Upper lobe of left lung (tissue), 6 donors: ENCODE data around the gene SNX18. TPM values are rescaled to one million over a fixed set of nuclear protein-coding genes. Genes with fewer than 3 reads are reported as not detected.

Experiments used
- ATAC-seq, 2 donors: fragments of 200-7000 bp; cut with Tn5 transposase; one replicate each; pipeline ENCODE4 v1.9.1; 2022; ENCODE audit warnings: mild to moderate bottlenecking in 2 of 2, moderate library complexity in 2 of 2; ENCODE audit not compliant: low FRiP score in 2 of 2
- DNase-seq, 2 donors: peaks; one replicate each; pipeline ENCODE4 v3.0.0-alpha.2; 2019 to 2020
- H3K27ac ChIP-seq, 4 donors: fragments of 200-600 bp; sonication (generic); one replicate each; pipeline ENCODE4 v1.5.1; 2016 to 2019
- H3K27me3 ChIP-seq, 4 donors: fragments of 200-600 bp; sonication (generic); one replicate each; pipeline ENCODE4 v1.5.1; 2017 to 2019
- H3K36me3 ChIP-seq, 4 donors: fragments of 200-600 bp; sonication (generic); one replicate each; pipeline ENCODE4 v1.5.1; 2016 to 2019
- H3K4me1 ChIP-seq, 4 donors: fragments of 200-600 bp; sonication (generic); one replicate each; pipeline ENCODE4 v1.5.1; 2018 to 2019
- H3K4me3 ChIP-seq, 4 donors: fragments of 200-600 bp; sonication (generic); one replicate each; pipeline ENCODE4 v1.5.1; 2017 to 2019; ENCODE audit warnings: mild to moderate bottlenecking in 2 of 4, moderate library complexity in 1 of 4
- H3K9me3 ChIP-seq, 4 donors: fragments of 200-600 bp; sonication (generic); one replicate each; pipeline ENCODE4 v1.5.1; 2018 to 2019
- CTCF ChIP-seq, 6 experiments: fragments of 450-650 bp in 4 of 6; fragments of 200-600 bp in 2 of 6; sonication (generic) in 2 of 6; IDR thresholded peaks; one replicate each; pipeline ENCODE4 v1.5.1; 2016 to 2019; ENCODE audit warnings: antibody characterized with exemption in 6 of 6
- EP300 ChIP-seq, 4 donors: sonication (generic); formaldehyde crosslinking; IDR thresholded peaks; one replicate each; pipeline ENCODE4 v1.5.1; 2017; ENCODE audit warnings: antibody characterized with exemption in 4 of 4, control low read depth in 2 of 4
- POLR2A ChIP-seq, 4 donors: fragments of 450-650 bp; IDR thresholded peaks; one replicate each; pipeline ENCODE4 v1.5.1; 2016 to 2017; ENCODE audit warnings: antibody characterized with exemption in 4 of 4, mild to moderate bottlenecking in 2 of 4
- POLR2AphosphoS5 ChIP-seq, 2 donors: sonication (generic); formaldehyde crosslinking; IDR thresholded peaks; one replicate each; pipeline ENCODE4 v1.5.1; 2017; ENCODE audit warnings: antibody characterized with exemption in 2 of 2
- WGBS, 2 donors: methylation state at CpG; one replicate each; pipeline ENCODE4 v1.1.5; 2017 to 2018; 5-methylcytosine and 5-hydroxymethylcytosine counted together
- total RNA-seq, 6 donors: library from RNA; depleted of rRNA in 4 of 6; stranded (reverse); fragments of >200 nt in 4 of 6; gene quantifications; one replicate each; pipeline versions ENCODE4 v1.1.0 to v1.2.1, GENCODE V29; 2016 to 2021
- donor health status: DM: no; HTN: no; CAD: no; lungs with moderate emphysema.
- donor health status: DM: no; HTN: yes; CAD: no; lungs with severe emphysema.

SNX18 gene, protein sequence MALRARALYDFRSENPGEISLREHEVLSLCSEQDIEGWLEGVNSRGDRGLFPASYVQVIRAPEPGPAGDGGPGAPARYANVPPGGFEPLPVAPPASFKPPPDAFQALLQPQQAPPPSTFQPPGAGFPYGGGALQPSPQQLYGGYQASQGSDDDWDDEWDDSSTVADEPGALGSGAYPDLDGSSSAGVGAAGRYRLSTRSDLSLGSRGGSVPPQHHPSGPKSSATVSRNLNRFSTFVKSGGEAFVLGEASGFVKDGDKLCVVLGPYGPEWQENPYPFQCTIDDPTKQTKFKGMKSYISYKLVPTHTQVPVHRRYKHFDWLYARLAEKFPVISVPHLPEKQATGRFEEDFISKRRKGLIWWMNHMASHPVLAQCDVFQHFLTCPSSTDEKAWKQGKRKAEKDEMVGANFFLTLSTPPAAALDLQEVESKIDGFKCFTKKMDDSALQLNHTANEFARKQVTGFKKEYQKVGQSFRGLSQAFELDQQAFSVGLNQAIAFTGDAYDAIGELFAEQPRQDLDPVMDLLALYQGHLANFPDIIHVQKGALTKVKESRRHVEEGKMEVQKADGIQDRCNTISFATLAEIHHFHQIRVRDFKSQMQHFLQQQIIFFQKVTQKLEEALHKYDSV
- 10 to 100 TPM; 22.4 to 50.2 (median 43.3) TPM for total RNA-seq

DNA sequence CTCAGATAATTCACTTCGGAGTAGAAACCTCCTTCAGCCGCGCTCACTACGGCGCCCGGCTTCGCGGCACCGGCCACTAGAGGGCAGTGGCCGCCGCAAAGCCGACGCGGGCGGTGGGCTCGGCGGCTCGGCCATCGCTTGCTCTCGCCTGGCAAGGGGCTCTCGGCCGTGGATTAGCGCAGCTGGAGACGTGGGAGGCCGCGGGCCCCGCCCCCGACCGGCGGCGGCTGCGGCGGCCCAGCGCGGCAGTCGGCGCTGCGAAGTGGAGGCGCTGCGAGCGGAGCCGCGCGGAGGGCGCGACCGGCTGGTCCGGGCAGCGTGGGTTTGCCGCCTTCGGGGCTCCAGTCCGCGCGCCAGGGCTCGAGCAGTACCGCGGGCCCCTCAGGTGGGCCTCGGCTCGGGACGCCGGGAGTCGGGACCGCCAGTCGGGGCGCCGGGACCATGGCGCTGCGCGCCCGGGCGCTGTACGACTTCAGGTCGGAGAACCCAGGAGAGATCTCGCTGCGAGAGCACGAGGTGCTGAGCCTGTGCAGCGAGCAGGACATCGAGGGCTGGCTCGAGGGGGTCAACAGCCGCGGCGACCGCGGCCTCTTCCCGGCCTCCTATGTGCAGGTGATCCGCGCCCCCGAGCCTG is at the start of gene SNX18:
TSS of gene SNX18 (plus strand) at position 248 of the 634 bp plus-strand sequence. CDS start at position 442, 194 bp downstream.
- Histone ChIP-seq H3K27ac (peak within 1 kb of the TSS; percentile 95 to 98 (median 96)), H3K36me3 (peaks cover 0 to 4% (median 0%) of the 10 kb centered on the region in 4 donors), H3K4me3 (peak within 1 kb of the TSS; percentile 88 to 99 (median 96)), H3K4me1 (peaks cover 27 to 50% (median 33%) of the 10 kb centered on the region in 4 donors), H3K9me3 (no peaks in the 10 kb centered on the region), H3K27me3 (no peaks in the 10 kb centered on the region)
- TF ChIP-seq EP300 (IDR thresholded peaks at IDR 0.05): peak in 1 of 4 donors; percentile 34
- peak; percentile 96 to 99 (median 98) for TF ChIP-seq CTCF (IDR thresholded peaks at IDR 0.05)
- TF ChIP-seq POLR2AphosphoS5 (IDR thresholded peaks at IDR 0.05): peak; percentile 39 to 49
- TF ChIP-seq POLR2A (IDR thresholded peaks at IDR 0.05): peak in 3 of 4 donors; percentile 48 to 90 (median 82)
- DNase-seq: peak; percentile 95 to 98
- peak; percentile 97 for ATAC-seq
- WGBS, 2 donors: 0 to 1% methylated on average over 16 to 62 of the region's 88 CpGs

GRCh38 chr5:54469622-54470021 is 47.9 kb upstream of the SNX18 start:
- ATAC-seq (peak in 1 of 2 donors; percentile 28), DNase-seq (no peak)
- Histone ChIP-seq H3K27me3 (no peaks in the 10 kb centered on the region), H3K27ac (peak overlapping the region in 3 of 4 donors; percentile 2 to 49 (median 29)), H3K36me3 (no peaks in the 10 kb centered on the region), H3K4me1 (no peaks in the 10 kb centered on the region), H3K4me3 (peak overlapping the region in 2 of 4 donors; percentile 23 to 26), H3K9me3 (no peaks in the 10 kb centered on the region)
- WGBS, 2 donors: 33 to 40% methylated on average over 2 of the region's 2 CpGs
- TF ChIP-seq CTCF (IDR thresholded peaks at IDR 0.05): no peak
- TF ChIP-seq EP300 (IDR thresholded peaks at IDR 0.05): no peak
- no peak for TF ChIP-seq POLR2A (IDR thresholded peaks at IDR 0.05)
- TF ChIP-seq POLR2AphosphoS5 (IDR thresholded peaks at IDR 0.05): no peak

DNA sequence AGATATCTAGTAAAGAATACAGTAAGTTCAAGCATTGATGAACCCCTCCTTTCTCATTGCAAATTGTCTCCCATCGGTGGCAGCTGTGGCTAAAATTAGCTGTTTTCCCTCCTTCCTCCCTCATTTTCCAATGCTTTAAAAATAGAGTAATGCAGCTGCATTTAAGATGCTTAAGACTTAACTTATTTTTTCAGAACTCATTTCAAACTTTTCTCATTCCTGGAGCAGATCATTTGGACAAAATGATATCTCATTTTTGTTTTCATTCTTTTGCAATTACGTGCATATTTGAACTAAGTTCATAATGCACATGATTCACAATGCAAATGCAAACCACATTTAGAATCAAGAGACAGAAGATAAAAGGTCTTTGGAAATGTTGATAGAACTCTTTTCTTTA is 47.4 kb upstream of the SNX18 start:
- H3K27ac ChIP-seq: peak overlapping the region in 2 of 4 donors; percentile 2 to 49
- DNase-seq: no peak
- H3K27me3 ChIP-seq: no peaks in the 10 kb centered on the region
- H3K9me3 ChIP-seq: no peaks in the 10 kb centered on the region
- H3K4me1 ChIP-seq: no peaks in the 10 kb centered on the region
- no peak for ATAC-seq
- TF ChIP-seq EP300 (IDR thresholded peaks at IDR 0.05) (no peak), POLR2A (IDR thresholded peaks at IDR 0.05) (no peak), CTCF (IDR thresholded peaks at IDR 0.05) (no peak), POLR2AphosphoS5 (IDR thresholded peaks at IDR 0.05) (no peak)
- peak overlapping the region in 2 of 4 donors; percentile 23 to 26 for H3K4me3 ChIP-seq
- no peaks in the 10 kb centered on the region for H3K36me3 ChIP-seq
- 57 to 70% methylated on average over 2 of the region's 2 CpGs for WGBS, 2 donors

GRCh38 chr5:54470677-54471076 is 46.9 kb upstream of the SNX18 start:
- H3K4me1 ChIP-seq: no peaks in the 10 kb centered on the region
- TF ChIP-seq POLR2AphosphoS5 (IDR thresholded peaks at IDR 0.05): no peak
- no peak for TF ChIP-seq CTCF (IDR thresholded peaks at IDR 0.05)
- no peak for TF ChIP-seq EP300 (IDR thresholded peaks at IDR 0.05)
- no peak for TF ChIP-seq POLR2A (IDR thresholded peaks at IDR 0.05)
- WGBS, 2 donors: 41 to 65% methylated on average over 1 of the region's 1 CpG
- H3K27ac ChIP-seq: no peak overlapping the region
- no peaks in the 10 kb centered on the region for H3K36me3 ChIP-seq
- no peaks in the 10 kb centered on the region for H3K27me3 ChIP-seq
- H3K4me3 ChIP-seq: no peak overlapping the region
- H3K9me3 ChIP-seq: no peaks in the 10 kb centered on the region
- ATAC-seq (peak in 1 of 2 donors; percentile 38), DNase-seq (no peak)
